HCT116 (cell line): ENCODE data around the gene GABBR2. TPM values are rescaled to one million over a fixed set of nuclear protein-coding genes. Genes with fewer than 3 reads are reported as not detected.

ENCODE experiments used
- ATAC-seq: fragments of 200-7000 bp; cut with Tn5 transposase; 2 replicates; pipeline ENCODE4 v1.9.1; 2020; ENCODE audit warnings: mild to moderate bottlenecking, moderate library complexity
- BruUV-seq: library from RNA; stranded (reverse); fragments of 400-500 nt; replicated peaks from 2 replicates; lab custom pipeline; 2021; lab: Mats Ljungman, UMichigan
- CTCF ChIA-PET: fragments of 300-600 bp; sonication (Branson Sonifier 250); formaldehyde crosslinking; loops from one replicate; lab custom pipeline; 2021; ENCODE audit warnings: antibody characterized with exemption; lab: Charles Lee
- POLR2A ChIA-PET: fragments of 300-600, 350-600 bp; sonication (Branson Sonifier 250); formaldehyde crosslinking; loops from one replicate; lab custom pipeline; 2021; ENCODE audit warnings: antibody characterized with exemption; lab: Charles Lee
- RAD21 ChIA-PET, 2 experiments: fragments of 300-600 bp; sonication (Branson Sonifier 250); formaldehyde crosslinking; loops; one replicate each; lab custom pipeline; 2023; ENCODE audit warnings: low total read pairs in 2 of 2; ENCODE audit not compliant: uncharacterized antibody in 2 of 2, unreplicated experiment in 2 of 2, low non-redundant PET in 1 of 2; lab: Charles Lee
- DNase-seq: peaks from one replicate; pipeline ENCODE4 v3.0.0-alpha.2; 2010; ENCODE audit warnings: low read depth, low spot score
- H2AFZ ChIP-seq: fragments of 200-600 bp; shearing (Covaris generic), sonication (generic); 2 replicates; pipeline ENCODE4 v1.6.1; 2017; ENCODE audit warnings: low read depth, mixed run types, mixed read lengths, antibody characterized with exemption, low read length; ENCODE audit not compliant: poor library complexity, severe bottlenecking
- H3K27ac ChIP-seq: 2 replicates; pipeline ENCODE4 v1.5.1; 2012; ENCODE audit warnings: low read depth, low read length
- H3K27me3 ChIP-seq: fragments of 200-600 bp; sonication (generic); 2 replicates; pipeline ENCODE4 v1.6.1; 2016; ENCODE audit warnings: mixed run types, low read length, mixed read lengths; ENCODE audit not compliant: insufficient read depth
- H3K36me3 ChIP-seq, 2 experiments: fragments of 200-500 bp in 1 of 2; fragments of 200-600 bp in 1 of 2; sonication (Bioruptor generic) in 1 of 2; sonication (generic) in 1 of 2; 2 replicates each; pipeline versions ENCODE4 v1.5.1 to v1.6.1; 2014 to 2016; ENCODE audit warnings: low read length in 2 of 2, inconsistent platforms in 1 of 2, mixed read lengths in 1 of 2, mixed run types in 1 of 2; ENCODE audit not compliant: insufficient read depth in 2 of 2, control insufficient read depth in 1 of 2
- H3K4me1 ChIP-seq, 2 experiments: fragments of 200-600 bp in 1 of 2; sonication (generic) in 1 of 2; 2 replicates each; pipeline versions ENCODE4 v1.5.1 to v1.6.1; 2012 to 2017; ENCODE audit warnings: low read length in 2 of 2, inconsistent platforms in 1 of 2, mild to moderate bottlenecking in 1 of 2, mixed read lengths in 1 of 2, mixed run types in 1 of 2, moderate library complexity in 1 of 2; ENCODE audit not compliant: insufficient read depth in 2 of 2, control insufficient read depth in 1 of 2
- H3K4me2 ChIP-seq: fragments of 200-600 bp; sonication (generic); 2 replicates; pipeline ENCODE4 v1.6.1; 2017; ENCODE audit warnings: mixed run types, low read length, mixed read lengths
- H3K4me3 ChIP-seq, 2 experiments: fragments of 200-600 bp in 1 of 2; sonication (generic) in 1 of 2; replicated peaks in 1 of 2; 2 replicates each; pipeline ENCODE4 v1.5.1; 2011 to 2016; ENCODE audit warnings: low read length in 2 of 2, control low read depth in 1 of 2, low read depth in 1 of 2, mild to moderate bottlenecking in 1 of 2, mixed read lengths in 1 of 2, mixed run types in 1 of 2
- H3K79me2 ChIP-seq: fragments of 200-600 bp; sonication (generic); 2 replicates; pipeline ENCODE4 v1.6.1; 2017; ENCODE audit warnings: mild to moderate bottlenecking, mixed run types, low read length, moderate library complexity, mixed read lengths; ENCODE audit not compliant: insufficient read depth
- H3K9ac ChIP-seq: fragments of 200-600 bp; sonication (generic); 2 replicates; pipeline ENCODE4 v1.6.1; 2016; ENCODE audit warnings: low read length, mixed read lengths
- H3K9me2 ChIP-seq: fragments of 200-600 bp; sonication (generic), shearing (Covaris generic); 2 replicates; pipeline ENCODE4 v1.6.1; 2017; ENCODE audit warnings: mixed run types, mild to moderate bottlenecking, moderate library complexity; ENCODE audit not compliant: insufficient read depth
- H3K9me3 ChIP-seq, 2 experiments: fragments of 200-500 bp in 1 of 2; fragments of 200-600 bp in 1 of 2; sonication (Bioruptor generic) in 1 of 2; sonication (generic) in 1 of 2; 2 replicates each; pipeline ENCODE4 v1.6.1; 2014 to 2017; ENCODE audit warnings: low read length in 2 of 2, mixed read lengths in 2 of 2, inconsistent platforms in 1 of 2, low read depth in 1 of 2, mild to moderate bottlenecking in 1 of 2, mixed run types in 1 of 2, moderate library complexity in 1 of 2; ENCODE audit not compliant: control insufficient read depth in 1 of 2, insufficient read depth in 1 of 2
- H4K20me1 ChIP-seq: fragments of 200-600 bp; sonication (generic), shearing (Covaris generic); 2 replicates; pipeline ENCODE4 v1.6.1; 2017; ENCODE audit warnings: mixed run types, mild to moderate bottlenecking, moderate library complexity; ENCODE audit not compliant: insufficient read depth
- ATF3 ChIP-seq: IDR thresholded peaks from 2 replicates; pipeline ENCODE4 v1.6.1; 2012
- CEBPB ChIP-seq: IDR thresholded peaks from 2 replicates; pipeline ENCODE4 v1.6.1; 2012; ENCODE audit warnings: low read depth
- EGR1 ChIP-seq: IDR thresholded peaks from 2 replicates; pipeline ENCODE4 v1.6.1; 2012; ENCODE audit warnings: low read depth
- ELF1 ChIP-seq: IDR thresholded peaks from 2 replicates; pipeline ENCODE4 v1.6.1; 2012; ENCODE audit warnings: low read depth, borderline replicate concordance
- JUND ChIP-seq: IDR thresholded peaks from 2 replicates; pipeline ENCODE4 v1.6.1; 2012
- POLR2A ChIP-seq: IDR thresholded peaks from 2 replicates; pipeline ENCODE4 v1.7.0; 2011; ENCODE audit warnings: borderline replicate concordance; ENCODE audit not compliant: insufficient read depth, insufficient read length; ENCODE audit errors: extremely low read depth
- POLR2AphosphoS5 ChIP-seq: IDR thresholded peaks from 2 replicates; pipeline ENCODE4 v1.6.1; 2011; ENCODE audit warnings: mild to moderate bottlenecking, low read depth, low read length, moderate library complexity
- RAD21 ChIP-seq: IDR thresholded peaks from 2 replicates; pipeline ENCODE4 v1.6.1; 2012; ENCODE audit warnings: low read depth, mild to moderate bottlenecking
- SP1 ChIP-seq: IDR thresholded peaks from 2 replicates; pipeline ENCODE4 v1.6.1; 2012; ENCODE audit warnings: low read depth
- YY1 ChIP-seq: IDR thresholded peaks from 2 replicates; pipeline ENCODE4 v1.6.1; 2011; ENCODE audit warnings: low read length, low read depth, moderate library complexity, mild to moderate bottlenecking; ENCODE audit not compliant: insufficient replicate concordance; ENCODE audit errors: extremely low read depth
- ZNF274 ChIP-seq: fragments of 200-500 bp; sonication (Bioruptor generic); IDR thresholded peaks from 2 replicates; pipeline ENCODE4 v1.6.1; 2014; ENCODE audit warnings: mild to moderate bottlenecking, low read depth, low read length, inconsistent platforms
- intact Hi-C: fragments of 100-400 bp; cut with micrococcal nuclease; formaldehyde crosslinking; loops from 2 replicates; pipeline ENCODE4 v1.10.0; 2022
- total RNA-seq: library from RNA; stranded (reverse); gene quantifications from one replicate; pipeline ENCODE4 v1.2.1, GENCODE V29; 2021; ENCODE audit not compliant: unreplicated experiment
- TF ChIP-seq, protein P1 (sequence below), 3 experiments: fragments of 200-600 bp in 1 of 3; sonication (generic) in 1 of 3; IDR thresholded peaks in 2 of 3; conservative IDR thresholded peaks in 1 of 3; 2 replicates each; pipeline ENCODE4 v1.5.1; 2012 to 2017; ENCODE audit warnings: low read depth in 2 of 3, low read length in 2 of 3, antibody characterized with exemption in 1 of 3, borderline replicate concordance in 1 of 3, control low read depth in 1 of 3, mild to moderate bottlenecking in 1 of 3, mixed read lengths in 1 of 3, mixed run types in 1 of 3, moderate library complexity in 1 of 3; ENCODE audit not compliant: insufficient read depth in 1 of 3
- TF ChIP-seq, protein P2 (sequence below): IDR thresholded peaks from 2 replicates; pipeline ENCODE4 v1.6.1; 2012; ENCODE audit warnings: low read depth
- TF ChIP-seq, protein P3 (sequence below): IDR thresholded peaks from 2 replicates; pipeline ENCODE4 v1.6.1; 2011; ENCODE audit warnings: mild to moderate bottlenecking, low read length, moderate library complexity; ENCODE audit not compliant: insufficient replicate concordance; ENCODE audit errors: extremely low read depth

Gene GABBR2
- total RNA-seq, 1 experiment from 2014 or later, result 0.15 TPM

DNA sequence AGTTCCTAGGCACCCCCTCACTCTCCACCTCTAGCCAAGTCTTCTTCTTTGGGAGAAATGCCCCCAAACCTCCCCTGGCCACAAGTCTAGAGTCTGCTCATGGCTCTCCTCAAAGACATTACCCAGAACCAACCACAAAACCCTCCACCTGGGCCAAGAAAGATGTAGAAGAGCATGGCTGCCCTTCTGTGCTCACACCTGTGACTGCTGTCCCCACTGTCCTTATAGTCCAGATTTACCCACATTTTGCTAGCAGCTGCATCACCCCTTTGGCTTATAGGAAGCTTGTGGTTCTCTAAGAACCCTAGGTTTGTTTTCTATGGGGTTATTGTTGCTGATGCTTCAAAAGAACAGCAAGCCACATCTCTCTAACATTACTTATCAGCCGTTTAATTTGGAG is 6.1 kb upstream of the GABBR2 start:
- ChIA-PET POLR2A (no interaction called here), CTCF (no interaction called here), RAD21 (no interaction called here)
- ATAC-seq (no peak), DNase-seq (no peak)
- Histone ChIP-seq H3K27ac (no peak overlapping the region), H3K79me2 (no peaks in the 10 kb centered on the region), H3K9ac (no peak overlapping the region), H3K4me1 (no peaks in the 10 kb centered on the region), H3K27me3 (peaks cover 31% of the 10 kb centered on the region), H3K4me3 (no peak overlapping the region), H3K36me3 (no peaks in the 10 kb centered on the region), H4K20me1 (no peaks in the 10 kb centered on the region), H3K4me2 (no peak overlapping the region), H3K9me2 (no peaks in the 10 kb centered on the region), H2AFZ (no peak overlapping the region), H3K9me3 (no peaks in the 10 kb centered on the region)
- intact Hi-C loops, result no loop called here
- BruUV-seq, result no TSS peak
- TF ChIP-seq ATF3 (no peak), RAD21 (no peak), POLR2A (no peak), YY1 (no peak)
- TF ChIP-seq, protein P1, sequence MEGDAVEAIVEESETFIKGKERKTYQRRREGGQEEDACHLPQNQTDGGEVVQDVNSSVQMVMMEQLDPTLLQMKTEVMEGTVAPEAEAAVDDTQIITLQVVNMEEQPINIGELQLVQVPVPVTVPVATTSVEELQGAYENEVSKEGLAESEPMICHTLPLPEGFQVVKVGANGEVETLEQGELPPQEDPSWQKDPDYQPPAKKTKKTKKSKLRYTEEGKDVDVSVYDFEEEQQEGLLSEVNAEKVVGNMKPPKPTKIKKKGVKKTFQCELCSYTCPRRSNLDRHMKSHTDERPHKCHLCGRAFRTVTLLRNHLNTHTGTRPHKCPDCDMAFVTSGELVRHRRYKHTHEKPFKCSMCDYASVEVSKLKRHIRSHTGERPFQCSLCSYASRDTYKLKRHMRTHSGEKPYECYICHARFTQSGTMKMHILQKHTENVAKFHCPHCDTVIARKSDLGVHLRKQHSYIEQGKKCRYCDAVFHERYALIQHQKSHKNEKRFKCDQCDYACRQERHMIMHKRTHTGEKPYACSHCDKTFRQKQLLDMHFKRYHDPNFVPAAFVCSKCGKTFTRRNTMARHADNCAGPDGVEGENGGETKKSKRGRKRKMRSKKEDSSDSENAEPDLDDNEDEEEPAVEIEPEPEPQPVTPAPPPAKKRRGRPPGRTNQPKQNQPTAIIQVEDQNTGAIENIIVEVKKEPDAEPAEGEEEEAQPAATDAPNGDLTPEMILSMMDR (IDR thresholded peaks at IDR 0.05 in 2 of 3, conservative IDR thresholded peaks at IDR 0.05 in 1 of 3; ENCODE audit: borderline replicate concordance in 1 of 3, insufficient read depth in 1 of 3, low read depth in 2 of 3, low read length in 2 of 3), result no peak

GRCh38 chr9:98712987-98713386 is 4.3 kb upstream of the GABBR2 start:
- no peak for DNase-seq
- intact Hi-C loops, result no loop called here
- H3K9ac ChIP-seq, result no peak overlapping the region
- no peak for ATAC-seq
- H3K36me3 ChIP-seq, result no peaks in the 10 kb centered on the region
- no peak overlapping the region for H3K4me3 ChIP-seq
- H3K4me1 ChIP-seq, result no peaks in the 10 kb centered on the region
- no peak overlapping the region for H3K4me2 ChIP-seq
- no peaks in the 10 kb centered on the region for H3K9me3 ChIP-seq
- peaks cover 31% of the 10 kb centered on the region for H3K27me3 ChIP-seq
- H4K20me1 ChIP-seq, result no peaks in the 10 kb centered on the region
- H3K27ac ChIP-seq, result no peak overlapping the region
- POLR2A ChIA-PET, result no interaction called here
- H3K9me2 ChIP-seq, result no peaks in the 10 kb centered on the region
- H3K79me2 ChIP-seq, result no peaks in the 10 kb centered on the region
- no TSS peak for BruUV-seq
- H2AFZ ChIP-seq, result no peak overlapping the region
- RAD21 ChIA-PET, result no interaction called here
- CTCF ChIA-PET, result no interaction called here
- TF ChIP-seq ZNF274 (no peak), SP1 (no peak), CEBPB (no peak), JUND (no peak), EGR1 (no peak), POLR2A (no peak), POLR2AphosphoS5 (no peak), ELF1 (no peak)
- TF ChIP-seq, protein P2, sequence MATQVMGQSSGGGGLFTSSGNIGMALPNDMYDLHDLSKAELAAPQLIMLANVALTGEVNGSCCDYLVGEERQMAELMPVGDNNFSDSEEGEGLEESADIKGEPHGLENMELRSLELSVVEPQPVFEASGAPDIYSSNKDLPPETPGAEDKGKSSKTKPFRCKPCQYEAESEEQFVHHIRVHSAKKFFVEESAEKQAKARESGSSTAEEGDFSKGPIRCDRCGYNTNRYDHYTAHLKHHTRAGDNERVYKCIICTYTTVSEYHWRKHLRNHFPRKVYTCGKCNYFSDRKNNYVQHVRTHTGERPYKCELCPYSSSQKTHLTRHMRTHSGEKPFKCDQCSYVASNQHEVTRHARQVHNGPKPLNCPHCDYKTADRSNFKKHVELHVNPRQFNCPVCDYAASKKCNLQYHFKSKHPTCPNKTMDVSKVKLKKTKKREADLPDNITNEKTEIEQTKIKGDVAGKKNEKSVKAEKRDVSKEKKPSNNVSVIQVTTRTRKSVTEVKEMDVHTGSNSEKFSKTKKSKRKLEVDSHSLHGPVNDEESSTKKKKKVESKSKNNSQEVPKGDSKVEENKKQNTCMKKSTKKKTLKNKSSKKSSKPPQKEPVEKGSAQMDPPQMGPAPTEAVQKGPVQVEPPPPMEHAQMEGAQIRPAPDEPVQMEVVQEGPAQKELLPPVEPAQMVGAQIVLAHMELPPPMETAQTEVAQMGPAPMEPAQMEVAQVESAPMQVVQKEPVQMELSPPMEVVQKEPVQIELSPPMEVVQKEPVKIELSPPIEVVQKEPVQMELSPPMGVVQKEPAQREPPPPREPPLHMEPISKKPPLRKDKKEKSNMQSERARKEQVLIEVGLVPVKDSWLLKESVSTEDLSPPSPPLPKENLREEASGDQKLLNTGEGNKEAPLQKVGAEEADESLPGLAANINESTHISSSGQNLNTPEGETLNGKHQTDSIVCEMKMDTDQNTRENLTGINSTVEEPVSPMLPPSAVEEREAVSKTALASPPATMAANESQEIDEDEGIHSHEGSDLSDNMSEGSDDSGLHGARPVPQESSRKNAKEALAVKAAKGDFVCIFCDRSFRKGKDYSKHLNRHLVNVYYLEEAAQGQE, result no peak
- TF ChIP-seq, protein P3, sequence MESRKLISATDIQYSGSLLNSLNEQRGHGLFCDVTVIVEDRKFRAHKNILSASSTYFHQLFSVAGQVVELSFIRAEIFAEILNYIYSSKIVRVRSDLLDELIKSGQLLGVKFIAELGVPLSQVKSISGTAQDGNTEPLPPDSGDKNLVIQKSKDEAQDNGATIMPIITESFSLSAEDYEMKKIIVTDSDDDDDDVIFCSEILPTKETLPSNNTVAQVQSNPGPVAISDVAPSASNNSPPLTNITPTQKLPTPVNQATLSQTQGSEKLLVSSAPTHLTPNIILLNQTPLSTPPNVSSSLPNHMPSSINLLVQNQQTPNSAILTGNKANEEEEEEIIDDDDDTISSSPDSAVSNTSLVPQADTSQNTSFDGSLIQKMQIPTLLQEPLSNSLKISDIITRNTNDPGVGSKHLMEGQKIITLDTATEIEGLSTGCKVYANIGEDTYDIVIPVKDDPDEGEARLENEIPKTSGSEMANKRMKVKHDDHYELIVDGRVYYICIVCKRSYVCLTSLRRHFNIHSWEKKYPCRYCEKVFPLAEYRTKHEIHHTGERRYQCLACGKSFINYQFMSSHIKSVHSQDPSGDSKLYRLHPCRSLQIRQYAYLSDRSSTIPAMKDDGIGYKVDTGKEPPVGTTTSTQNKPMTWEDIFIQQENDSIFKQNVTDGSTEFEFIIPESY, result no peak
